ENCODE measurements around the gene ANKRD12. TPM values are rescaled to one million over a fixed set of nuclear protein-coding genes. Genes with fewer than 3 reads are reported as not detected.

Gene ANKRD12
- total and polyA plus RNA-seq, 2 of the 4 experiments (the other 2 are of a cell fraction), result 2.6 to 12.9 TPM

- H3K27me3 ChIP-seq (ENCODE audit: control insufficient read depth, insufficient read depth, low read length), result no peaks in the 10 kb centered on the region
- H3K36me3 ChIP-seq (ENCODE audit: control insufficient read depth, insufficient read depth, low read length), result no peaks in the 10 kb centered on the region
- in situ Hi-C loops (cut with MboI; ENCODE audit: low sequenced_read_pairs) (no loop called here), intact Hi-C loops (cut with micrococcal nuclease) (no loop called here), dilution Hi-C loops (cut with HindIII; ENCODE audit: low sequenced_read_pairs, unreplicated experiment) (no loop called here)
- ATAC-seq (ENCODE audit: low read depth) (peak; percentile 21), DNase-seq (peak; percentile 81)
- no peaks in the 10 kb centered on the region for H3K9me3 ChIP-seq (ENCODE audit: control insufficient read depth, insufficient read depth, low read length)
- no TSS peak for BruUV-seq (replicated peaks)
- peak overlapping the region; percentile 40; the same call in 1 of the 2 replicates for H3K4me2 ChIP-seq (ENCODE audit: low read depth, low read length)
- 43% methylated on average over 2 of the region's 9 CpGs; no CpG with 5 or more reads in 1 of the 2 experiments for WGBS, 2 experiments (ENCODE audit: extremely low coverage in 2 of 2, insufficient read length in 1 of 2)
- peak overlapping the region; percentile 94 for H2BK20ac ChIP-seq (ENCODE audit: low read depth, low read length)
- peak overlapping the region; percentile 78 for H4K5ac ChIP-seq (ENCODE audit: low read depth, low read length)
- H2BK120ac ChIP-seq (ENCODE audit: low read depth, low read length), result peak overlapping the region; percentile 86
- H2AFZ ChIP-seq (replicated peaks; ENCODE audit: low read length, poor library complexity), result peak overlapping the region; percentile 67
- peak overlapping the region; percentile 94 for H2AK5ac ChIP-seq (ENCODE audit: low read depth, low read length)
- H3K18ac ChIP-seq (ENCODE audit: low read depth, low read length), result peak overlapping the region; percentile 82
- H4K91ac ChIP-seq (ENCODE audit: insufficient read depth, low read depth, low read length), result peak overlapping the region; percentile 91
- no peaks in the 10 kb centered on the region for H4K20me1 ChIP-seq (ENCODE audit: insufficient read depth, low read length)
- H3K79me1 ChIP-seq (ENCODE audit: low read depth in 1 of 2, low read length in 2 of 2), result 0 out of 4 replicates have a peak, but pooled peaks cover 0 to 6% of the 10 kb centered on the region in 2 experiments
- H3K9ac ChIP-seq (ENCODE audit: low read depth, low read length), result peak overlapping the region; percentile 22; the same call in 1 of the 2 replicates
- H3K56ac ChIP-seq (ENCODE audit: extremely low read depth, insufficient read depth, low read length), result peak overlapping the region; percentile 80
- CTCF ChIA-PET, result interaction anchor here (0.5 kb wide), 1 partner anchor 18 kb away, joined by 5 read pairs; no protein-coding TSS in a partner anchor
- peak overlapping the region; percentile 95 for H2BK5ac ChIP-seq (ENCODE audit: low read depth, low read length, poor library complexity, severe bottlenecking)
- peaks cover 18% of the 10 kb centered on the region for H3K9me1 ChIP-seq (ENCODE audit: insufficient read depth, low read length)
- H3K23ac ChIP-seq (ENCODE audit: low read depth, low read length), result peak overlapping the region; percentile 71
- peak overlapping the region; percentile 71 to 91 for H4K8ac ChIP-seq (ENCODE audit: low read depth in 2 of 2, low read length in 2 of 2)
- peak overlapping the region; percentile 47 for H2AK9ac ChIP-seq (replicated peaks; ENCODE audit: low read depth, low read length, poor library complexity)
- TF ChIP-seq CHD1 (IDR thresholded peaks at IDR 0.05; ENCODE audit: low read depth, low read length) (no peak), CTCF (conservative IDR thresholded peaks at IDR 0.05; ENCODE audit: low read depth, low read length) (no peak), BHLHE40 (IDR thresholded peaks at IDR 0.05; ENCODE audit: low read depth, low read length) (0 out of 2 replicates have a peak, but pooled peaks have one; percentile 44), CEBPB (IDR thresholded peaks at IDR 0.05; ENCODE audit: low read depth, low read length) (no peak), NFE2L2 (IDR thresholded peaks at IDR 0.05; ENCODE audit: low read depth, low read length) (no peak), ELK1 (IDR thresholded peaks at IDR 0.05; ENCODE audit: borderline replicate concordance, low read depth, low read length) (no peak), RCOR1 (IDR thresholded peaks at IDR 0.05; ENCODE audit: insufficient replicate concordance, low read length) (no peak), RAD21 (IDR thresholded peaks at IDR 0.05; ENCODE audit: low read length) (no peak), RFX5 (IDR thresholded peaks at IDR 0.05; ENCODE audit: low read depth, low read length) (no peak), SMC3 (IDR thresholded peaks at IDR 0.05; ENCODE audit: low read depth, low read length) (no peak), USF2 (IDR thresholded peaks at IDR 0.05; ENCODE audit: low read depth, low read length) (peak; percentile 54; the same call in 1 of the 2 replicates), POLR2A (IDR thresholded peaks at IDR 0.05; ENCODE audit: low read depth, low read length) (no peak), FOS (IDR thresholded peaks at IDR 0.05; ENCODE audit: low read depth, low read length) (no peak), MAFK (IDR thresholded peaks at IDR 0.05; ENCODE audit: low read depth, low read length) (no peak)
- no peak overlapping the region for H3K4me3 ChIP-seq (ENCODE audit: insufficient read depth, low read depth, low read length)
- peak overlapping the region; percentile 69 for H3K4ac ChIP-seq (ENCODE audit: low read depth, low read length)
- peak overlapping the region; percentile 96 for H2BK15ac ChIP-seq (ENCODE audit: low read depth, low read length)
- peak overlapping the region; percentile 82 for H3K14ac ChIP-seq (replicated peaks; ENCODE audit: low read depth, low read length)
- H3K27ac ChIP-seq (ENCODE audit: insufficient read depth, low read length), result peak overlapping the region; percentile 84
- POLR2A ChIA-PET (ENCODE audit: unreplicated experiment), result no interaction called here
- H3K4me1 ChIP-seq (ENCODE audit: control insufficient read depth, insufficient read depth, low read length), result peaks cover 13% of the 10 kb centered on the region
Measured at GRCh38 chr18:9095297-9096006, 41.1 kb upstream of the ANKRD12 start.
